ENCODE measurements around the gene ADPRHL1.
"Not testable (repeated sequence)": the region's sequence is repeated elsewhere in the genome, so short reads cannot be mapped to it uniquely, and the experiment has no call there.

Gene ADPRHL1

DNA sequence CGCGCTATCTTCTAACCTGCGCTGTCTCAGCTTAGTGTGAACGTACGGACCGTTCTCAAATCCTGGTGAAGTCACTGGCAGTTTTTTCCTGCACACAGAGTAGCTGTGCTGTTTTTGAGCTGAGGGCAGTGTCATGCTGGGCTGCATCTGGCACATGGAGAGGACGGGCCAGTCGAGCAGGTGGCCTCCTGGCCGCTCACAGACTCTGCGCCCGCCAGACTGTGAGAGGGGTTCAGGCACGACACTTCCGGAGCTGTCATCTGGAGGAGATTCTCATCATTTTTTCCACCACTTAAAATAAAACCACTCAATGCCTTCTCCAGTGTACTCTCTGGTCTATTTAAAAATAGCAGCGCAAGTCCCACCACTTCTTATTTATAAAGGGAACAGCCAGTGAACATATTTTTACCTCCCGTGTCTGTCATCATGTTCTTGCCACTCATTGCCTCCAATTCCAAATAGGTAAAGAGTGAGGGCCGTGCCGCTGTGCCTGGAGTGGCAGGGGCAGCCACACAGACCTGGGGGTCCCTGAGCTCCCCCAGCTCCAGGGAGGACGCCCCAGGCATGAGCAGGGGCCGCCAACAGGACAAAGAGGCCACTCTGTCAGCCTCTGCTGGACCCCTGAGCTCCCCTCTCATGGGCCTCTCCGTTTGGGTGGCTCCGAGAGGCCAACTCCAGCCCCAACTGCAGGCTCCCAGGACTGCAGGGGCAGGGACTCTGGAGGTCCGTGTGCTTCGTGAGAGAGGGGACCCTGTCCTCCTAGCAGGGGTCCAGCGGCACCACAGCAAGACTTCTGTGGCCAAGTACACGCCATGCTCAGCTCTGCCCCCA, 52.5 kb downstream of the ADPRHL1 start:
- no peak for DNase-seq

DNA sequence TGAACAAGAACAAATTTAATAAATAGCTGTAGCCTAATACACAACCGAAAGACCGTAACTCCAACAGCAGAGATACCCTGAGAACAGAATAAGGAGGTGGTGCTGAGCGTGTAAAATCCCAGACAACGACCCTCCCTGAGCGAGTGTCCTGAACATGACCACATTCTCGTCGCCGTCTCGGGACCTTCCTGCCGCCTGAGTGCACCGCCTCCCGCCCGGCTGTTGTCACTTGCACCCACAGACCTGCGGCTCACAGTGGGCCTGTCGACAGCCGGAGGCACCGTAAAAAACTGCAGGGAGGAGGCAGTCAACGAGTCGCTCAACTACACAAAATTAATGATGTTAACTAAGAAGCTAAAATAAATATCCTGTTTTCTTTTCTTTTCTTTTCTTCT, 53.5 kb downstream of the ADPRHL1 start:
- no peak for DNase-seq

DNA sequence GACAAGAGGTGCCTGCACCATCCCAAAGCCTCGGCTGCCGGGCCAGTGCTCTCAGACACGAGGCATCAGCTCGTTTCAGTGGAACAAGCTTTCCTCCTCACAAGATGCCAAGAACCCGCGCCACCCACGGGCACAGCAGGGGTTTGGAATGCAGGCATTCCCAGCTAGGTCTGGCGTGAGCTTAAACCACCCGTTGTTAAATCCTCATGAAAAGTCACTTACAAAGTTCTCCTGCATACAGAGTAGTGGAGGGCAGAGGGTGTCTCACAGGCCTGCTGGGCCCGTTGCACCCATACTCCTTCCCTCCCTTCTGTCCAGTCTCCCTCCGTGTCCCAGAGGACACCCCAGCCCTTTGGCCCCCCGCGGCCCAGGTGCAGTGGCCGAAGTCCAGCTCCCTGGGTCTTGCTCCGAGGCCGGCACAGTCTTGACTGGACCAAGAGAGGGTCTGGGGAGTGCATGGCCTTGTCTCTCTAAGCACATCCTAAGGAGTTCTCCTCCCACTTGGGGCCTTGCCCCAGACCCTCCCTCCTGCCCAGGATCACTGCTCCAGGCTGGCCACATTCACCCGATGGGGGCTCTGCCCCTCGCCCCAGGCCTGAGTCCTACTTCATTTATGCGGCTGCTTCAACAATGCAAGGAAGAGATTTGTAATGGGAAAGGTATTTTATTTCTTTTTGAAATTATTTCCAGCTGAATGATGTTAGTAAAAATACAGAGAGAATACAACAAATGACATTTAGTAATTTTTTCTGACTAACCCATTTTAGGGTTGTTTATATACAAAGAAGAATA, 54.1 kb downstream of the ADPRHL1 start:
- DNase-seq: no peak

DNA sequence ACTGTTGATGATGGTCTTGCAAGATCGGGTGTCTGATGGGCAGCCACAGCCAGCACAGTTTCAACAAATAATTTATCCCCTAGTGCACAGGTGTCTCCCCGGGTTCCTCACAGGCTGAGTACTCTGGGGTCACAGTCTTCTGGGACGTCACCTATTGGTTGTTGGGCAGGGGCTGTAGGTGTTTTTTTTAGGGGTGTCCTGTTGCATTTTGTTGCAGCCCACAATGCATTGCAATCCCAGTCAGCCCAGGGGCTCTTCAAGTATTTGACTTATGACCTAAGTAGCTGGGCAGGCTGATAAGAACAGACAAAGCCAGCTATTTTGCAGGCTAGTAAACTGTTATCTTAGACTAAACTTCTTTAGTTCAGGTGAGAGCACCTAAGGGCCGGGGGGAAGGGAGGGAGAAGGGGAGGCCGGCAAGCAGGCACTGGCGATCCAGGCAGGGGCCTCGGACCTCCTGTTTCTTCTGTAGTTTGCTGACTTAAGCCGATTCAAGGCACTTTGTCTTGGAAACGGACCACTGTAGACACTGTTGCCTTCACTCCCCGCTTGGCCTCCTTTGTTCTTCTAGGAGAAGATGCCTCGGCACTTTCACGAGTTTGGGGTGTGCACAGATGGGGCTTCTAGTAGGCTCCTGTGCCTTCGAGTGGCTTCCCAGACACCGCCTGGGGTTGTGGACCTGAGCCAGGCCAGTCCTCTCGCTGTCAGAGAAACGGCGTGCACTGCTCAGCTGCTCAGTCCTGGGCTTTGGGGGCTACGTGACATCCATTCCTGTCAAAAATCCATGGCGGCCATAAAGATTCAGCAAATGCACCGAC, 55.5 kb downstream of the ADPRHL1 start:
- no peak for DNase-seq

DNA sequence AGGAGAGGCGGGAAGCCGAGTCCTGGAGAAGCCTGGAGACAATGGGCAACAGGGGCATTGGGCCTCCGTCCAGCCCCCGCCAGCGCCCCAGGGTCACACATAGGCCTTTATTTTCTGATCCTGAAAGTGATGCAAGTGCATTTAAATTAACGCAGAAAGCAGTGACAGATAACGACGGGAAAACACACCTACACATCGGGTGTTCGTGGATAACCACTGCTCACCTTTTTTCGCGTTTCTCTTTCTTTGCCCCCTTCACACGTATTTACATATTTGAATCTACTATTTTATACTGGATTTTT, 59.0 kb downstream of the ADPRHL1 start:
- DNase-seq: no peak

DNA sequence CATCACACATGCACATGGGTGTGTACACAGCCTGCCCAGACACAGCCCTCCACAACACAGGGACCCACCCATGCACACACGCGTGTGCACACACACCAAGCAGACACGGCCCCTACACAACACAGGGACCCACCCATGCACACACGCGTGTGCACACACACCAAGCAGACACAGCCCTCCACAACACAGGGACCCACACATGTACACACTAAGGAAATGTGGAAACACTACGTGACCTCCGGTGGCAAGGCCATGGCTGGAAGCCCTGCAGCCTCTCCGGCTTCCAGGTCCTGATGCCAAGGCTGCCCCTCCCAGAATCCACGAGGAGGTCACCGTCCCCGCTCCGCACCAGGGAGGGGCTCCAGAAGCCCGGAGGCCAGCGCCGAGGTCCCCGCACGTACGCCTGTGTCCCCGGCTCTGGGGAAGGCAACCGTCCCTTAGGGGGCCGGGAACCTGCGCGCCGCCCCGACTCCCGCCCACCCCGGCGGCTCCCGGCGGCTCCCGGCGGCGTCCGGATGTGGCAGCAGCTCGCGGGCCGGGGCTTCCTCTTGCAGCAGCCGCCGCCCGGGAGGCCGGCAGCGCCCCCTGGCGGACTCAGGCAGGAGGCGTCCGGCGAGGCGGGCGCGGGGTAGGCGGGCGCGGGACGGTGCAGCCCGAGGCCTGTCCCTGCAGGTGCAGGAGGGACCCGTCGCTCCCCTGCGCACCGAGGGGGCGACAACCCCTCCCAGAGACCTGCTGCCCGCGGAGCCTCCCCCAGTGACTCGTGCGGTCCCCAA, 59.5 kb downstream of the ADPRHL1 start:
- DNase-seq: peak; percentile 51 to 67

DNA sequence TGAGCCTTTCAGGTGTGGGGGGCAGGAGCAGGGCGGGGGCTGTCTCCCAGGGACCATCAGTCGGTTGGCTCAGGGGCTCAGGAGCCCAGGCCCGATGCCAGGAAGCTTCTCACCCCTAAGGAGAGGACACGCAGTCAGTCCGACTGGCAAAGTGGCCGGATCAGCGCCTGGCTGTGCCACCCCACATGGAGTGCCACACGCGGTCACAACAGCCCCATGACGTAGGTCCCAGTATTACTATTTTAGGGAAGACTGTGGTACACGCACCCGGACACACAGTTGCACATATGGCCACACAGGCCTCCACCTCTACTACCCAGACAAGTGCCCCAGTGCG, 60.1 kb downstream of the ADPRHL1 start:
- DNase-seq: no peak

DNA sequence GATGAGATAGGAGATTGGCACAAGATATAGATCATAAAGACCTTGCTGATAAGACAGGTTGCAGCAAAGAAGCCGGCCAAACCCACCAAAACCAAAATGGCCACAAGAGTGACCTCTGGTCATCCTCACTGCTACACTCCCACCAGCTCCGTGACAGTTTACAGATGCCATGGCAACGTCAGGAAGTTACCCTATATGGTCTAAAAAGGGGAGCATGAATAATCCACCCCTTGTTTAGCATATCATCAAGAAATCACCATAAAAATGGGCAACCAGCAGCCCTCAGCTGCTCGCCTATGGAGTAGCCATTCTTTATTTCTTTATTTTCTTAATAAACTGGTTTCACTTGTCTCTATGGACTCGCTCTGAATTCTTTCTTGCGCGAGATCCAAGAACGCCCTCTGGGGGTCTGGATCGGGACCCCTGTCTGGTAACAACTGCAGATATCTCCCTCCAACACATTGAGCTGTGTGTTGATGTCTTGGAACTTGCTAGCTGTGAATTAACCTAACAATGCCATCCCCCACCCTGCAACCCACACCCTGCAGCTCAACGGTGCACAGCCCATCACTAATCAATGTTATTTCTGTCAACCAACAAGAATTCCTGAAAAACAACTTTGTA, 62.3 kb downstream of the ADPRHL1 start:
- DNase-seq: no peak

DNA sequence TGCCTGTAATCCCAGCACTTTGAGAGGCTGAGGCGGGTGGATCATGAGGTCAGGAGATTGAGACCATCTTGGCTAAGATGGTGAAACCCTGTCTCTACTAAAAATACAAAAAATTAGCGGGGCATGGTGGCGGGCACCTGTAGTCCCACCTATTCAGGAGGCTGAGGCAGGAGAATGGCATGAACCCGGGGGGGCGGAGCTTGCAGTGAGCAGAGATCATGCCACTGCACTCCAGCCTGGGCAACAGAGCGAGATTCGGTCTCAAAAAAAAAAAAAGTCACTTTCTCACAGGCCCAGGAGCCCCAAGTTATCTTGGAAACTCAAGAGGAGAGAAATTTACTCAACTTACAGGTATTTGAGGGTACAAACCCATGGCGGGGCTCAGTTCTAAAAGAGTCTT, 63.7 kb downstream of the ADPRHL1 start:
- not testable (repeated sequence) for DNase-seq

DNA sequence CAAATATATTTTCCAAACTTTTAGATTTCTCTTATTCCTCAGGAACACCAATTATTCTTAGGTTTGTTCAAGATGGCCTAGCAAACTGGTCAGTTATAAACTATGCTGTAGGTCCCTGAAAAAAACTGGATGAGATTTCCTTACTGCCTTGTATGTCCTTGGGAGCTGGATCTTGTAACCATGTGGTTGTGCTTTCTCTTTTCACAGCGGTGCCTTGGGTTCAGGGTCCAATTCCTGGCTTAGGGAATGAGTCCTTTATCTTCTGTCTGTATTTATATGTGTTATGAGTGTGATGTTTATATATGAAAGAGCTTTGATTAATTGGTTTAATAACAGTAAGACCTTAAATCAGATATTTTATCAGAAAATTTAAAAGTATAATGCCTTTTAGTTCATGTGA, 65.9 kb downstream of the ADPRHL1 start:
- DNase-seq: no peak

DNA sequence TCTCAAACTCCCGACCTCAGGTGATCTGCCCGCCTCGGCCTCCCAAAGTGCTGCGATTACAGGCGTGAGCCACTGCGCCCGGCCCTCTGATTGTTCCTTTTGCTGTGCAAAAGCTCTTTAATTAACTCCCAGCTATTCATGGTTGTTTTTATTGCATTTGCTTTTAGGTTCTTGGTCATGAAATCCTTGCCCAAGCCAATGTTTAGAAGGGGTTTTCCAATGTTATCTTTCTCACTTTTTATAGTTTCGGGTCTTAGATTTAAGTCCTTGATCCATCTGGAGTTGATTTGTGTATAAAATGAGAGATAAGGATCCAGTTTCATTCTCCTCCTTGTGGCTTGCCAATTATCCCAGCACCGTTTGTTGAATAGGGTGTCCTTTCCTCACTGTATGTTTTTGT, 70.2 kb downstream of the ADPRHL1 start:
- DNase-seq: no peak

DNA sequence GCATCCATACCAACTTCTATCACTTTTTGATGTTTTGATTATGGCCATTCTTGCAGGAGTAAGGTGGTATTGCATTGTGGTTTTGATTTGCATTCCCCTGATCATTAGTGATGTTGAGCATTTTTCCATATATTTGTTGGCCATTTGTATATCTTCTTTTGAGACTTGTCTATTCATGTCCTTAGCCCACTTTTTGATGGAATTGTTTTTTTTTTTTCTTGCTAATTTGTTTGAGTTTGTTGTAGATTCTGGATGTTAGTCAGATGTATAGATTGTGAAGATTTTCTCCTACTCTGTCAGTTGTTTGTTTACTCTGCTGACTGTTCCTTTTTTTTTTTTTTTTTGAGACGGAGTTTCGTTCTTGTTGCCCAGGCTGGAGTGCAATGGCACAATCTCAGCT, 70.7 kb downstream of the ADPRHL1 start:
- not testable (repeated sequence) for DNase-seq

DNA sequence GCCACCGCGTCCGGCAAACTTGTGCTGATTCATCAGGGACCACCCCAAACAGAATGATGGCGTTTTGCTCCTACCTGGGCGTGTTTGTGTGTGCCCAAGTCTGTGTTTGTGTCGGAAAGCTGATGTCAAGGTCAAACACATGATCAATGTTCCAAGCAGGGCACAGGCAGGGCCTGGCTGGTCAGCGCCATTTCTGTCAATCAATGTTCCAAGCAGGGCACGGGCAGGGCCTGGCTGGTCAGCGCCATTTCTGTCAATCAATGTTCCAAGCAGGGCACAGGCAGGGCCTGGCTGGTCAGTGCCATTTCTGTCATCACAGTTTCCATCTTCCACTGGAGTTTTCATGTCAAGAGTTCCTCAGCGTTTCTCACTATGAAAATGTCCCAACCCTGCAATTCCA, 74.5 kb downstream of the ADPRHL1 start:
- no peak for DNase-seq

DNA sequence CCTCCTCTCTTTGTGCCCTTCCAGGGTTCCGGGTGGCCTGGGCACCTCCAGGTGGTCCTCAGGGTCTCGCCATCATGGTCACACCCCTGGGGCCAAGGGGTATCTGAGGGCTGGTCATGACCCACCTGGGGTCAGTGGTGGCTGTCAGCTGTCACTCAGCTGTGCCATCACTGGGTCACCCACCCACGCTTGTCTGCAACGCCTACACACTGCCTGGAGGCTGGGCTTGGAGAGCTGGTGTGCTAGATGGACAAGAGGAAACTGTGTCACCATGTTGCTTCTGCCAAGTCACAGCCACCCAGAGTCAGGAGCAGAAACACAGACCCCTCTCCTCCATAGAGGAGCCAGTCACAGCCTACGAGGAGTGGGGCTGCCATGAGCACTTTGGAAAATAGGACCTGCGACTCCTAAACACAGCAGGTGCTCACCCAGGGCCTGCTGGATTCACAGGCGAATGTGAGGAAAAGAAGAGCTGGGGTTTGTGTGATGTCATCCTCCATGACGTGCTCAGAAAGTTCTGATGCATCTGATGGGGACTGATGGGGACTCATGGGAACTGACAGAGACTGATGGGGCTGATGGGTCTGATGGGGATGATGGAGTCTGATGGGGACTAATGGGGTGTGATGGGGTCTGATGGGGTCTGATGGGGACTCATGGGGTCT, 78.6 kb downstream of the ADPRHL1 start:
- no peak for DNase-seq

DNA sequence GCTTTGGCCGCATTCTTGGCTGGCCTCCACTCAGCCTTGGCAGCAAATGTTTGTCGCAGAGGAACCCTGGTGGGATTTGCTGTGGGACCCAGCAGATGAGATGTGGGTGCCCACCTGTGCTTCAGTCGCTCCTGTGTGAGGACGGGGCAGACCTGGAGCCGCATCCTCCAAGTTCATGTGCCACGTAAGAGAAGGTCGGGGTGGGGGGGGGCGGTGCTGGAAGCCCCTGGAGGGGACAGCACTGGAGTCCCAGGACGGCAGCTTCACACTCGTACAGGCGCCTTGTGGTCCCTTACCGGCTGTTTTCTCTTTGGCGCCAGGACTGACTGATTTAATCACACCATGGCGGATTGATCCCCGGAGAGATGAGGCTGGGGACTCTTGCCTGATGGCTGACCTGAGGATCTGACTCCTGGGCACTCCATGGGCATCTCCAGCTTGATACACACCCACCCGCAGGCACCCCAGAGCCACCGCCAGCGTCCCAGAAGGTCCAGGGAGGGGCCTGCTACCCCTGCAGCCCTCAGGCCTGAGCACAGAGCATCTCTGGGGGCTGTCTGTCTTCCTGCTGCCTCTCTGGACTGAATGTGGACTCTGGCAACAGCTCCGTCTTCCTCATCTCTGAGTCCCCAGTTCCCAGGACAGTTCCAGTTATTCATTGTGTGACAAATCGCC, 79.3 kb downstream of the ADPRHL1 start:
- no peak for DNase-seq

DNA sequence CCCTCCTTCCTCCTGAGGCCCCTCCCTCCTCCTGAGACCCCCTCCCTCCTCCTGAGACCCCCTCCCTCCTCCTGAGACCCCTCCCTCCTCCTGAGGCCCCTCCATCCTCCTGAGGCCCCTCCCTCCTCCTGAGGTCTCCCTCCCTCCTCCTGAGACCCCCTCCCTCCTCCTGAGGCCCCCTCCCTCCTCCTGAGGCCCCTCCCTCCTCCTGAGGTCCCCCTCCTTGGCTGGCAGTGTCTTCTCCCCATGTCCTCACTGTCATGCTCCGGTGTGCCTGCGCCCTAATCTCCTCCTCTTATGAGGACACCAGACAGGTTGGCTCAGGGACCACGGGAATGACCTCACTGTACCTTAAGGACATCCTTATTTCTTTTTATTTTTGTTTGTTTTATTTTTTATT, 81.6 kb downstream of the ADPRHL1 start:
- not testable (repeated sequence) for DNase-seq

DNA sequence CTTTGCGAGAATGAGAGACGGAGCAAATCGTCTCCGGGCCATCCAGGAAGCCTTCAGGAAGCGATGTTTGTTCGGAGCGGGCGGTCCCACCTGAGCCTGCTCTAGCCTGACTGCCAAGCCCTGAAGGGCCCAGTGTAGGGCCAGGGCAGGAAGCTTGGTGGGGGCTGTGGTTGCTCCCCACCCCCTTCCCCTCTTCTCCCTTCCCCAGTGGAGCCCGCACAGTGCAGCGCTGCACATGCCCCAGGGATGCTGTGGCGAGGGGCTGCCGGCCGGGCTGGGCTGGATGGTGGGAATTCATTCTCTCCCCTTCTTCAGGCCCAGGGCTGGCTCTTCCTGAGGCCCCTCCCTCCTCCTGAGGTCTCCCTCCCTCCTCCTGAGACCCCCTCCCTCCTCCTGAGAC, 82.2 kb downstream of the ADPRHL1 start:
- no peak for DNase-seq

DNA sequence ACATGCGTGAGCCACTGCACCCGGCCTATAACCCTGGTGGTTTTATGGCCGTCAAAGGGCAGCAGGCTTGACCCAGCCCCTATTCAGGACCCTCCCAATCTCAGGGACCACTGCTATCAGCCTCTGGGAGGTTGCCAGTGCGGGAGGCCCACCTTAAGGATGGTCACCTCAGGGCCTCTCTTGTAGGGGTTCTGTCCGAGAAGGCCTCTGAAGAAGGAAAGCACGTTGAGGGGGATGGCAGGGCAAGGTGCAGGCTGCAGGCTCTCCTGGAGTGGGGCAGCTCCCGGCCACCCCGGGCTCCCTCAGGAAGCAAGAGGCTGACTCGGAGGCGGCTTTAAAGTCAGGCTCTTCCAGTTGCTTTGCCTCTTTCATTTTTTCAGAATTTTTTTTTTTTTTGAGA, 83.4 kb downstream of the ADPRHL1 start:
- no peak for DNase-seq

DNA sequence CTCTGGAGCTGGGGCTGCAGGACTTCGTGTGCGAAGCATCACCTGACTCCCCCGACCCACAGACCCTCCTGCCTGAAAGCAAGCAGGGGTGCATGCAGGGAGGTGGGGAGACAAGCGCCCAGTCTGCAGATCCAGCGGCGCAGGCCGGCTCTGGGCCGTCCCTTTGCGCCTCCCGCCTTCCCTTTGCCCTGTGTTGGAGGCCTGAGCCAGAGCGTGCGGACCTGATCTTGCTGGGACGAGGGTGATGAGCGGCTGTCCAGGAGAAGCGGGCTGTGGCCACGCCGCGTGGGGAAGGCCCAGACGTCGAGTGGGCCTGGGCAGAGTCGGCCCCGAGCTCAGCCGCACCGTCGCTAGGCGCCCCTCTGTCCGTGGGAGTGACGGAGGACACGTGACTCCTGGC, 84.1 kb downstream of the ADPRHL1 start:
- no peak for DNase-seq

DNA sequence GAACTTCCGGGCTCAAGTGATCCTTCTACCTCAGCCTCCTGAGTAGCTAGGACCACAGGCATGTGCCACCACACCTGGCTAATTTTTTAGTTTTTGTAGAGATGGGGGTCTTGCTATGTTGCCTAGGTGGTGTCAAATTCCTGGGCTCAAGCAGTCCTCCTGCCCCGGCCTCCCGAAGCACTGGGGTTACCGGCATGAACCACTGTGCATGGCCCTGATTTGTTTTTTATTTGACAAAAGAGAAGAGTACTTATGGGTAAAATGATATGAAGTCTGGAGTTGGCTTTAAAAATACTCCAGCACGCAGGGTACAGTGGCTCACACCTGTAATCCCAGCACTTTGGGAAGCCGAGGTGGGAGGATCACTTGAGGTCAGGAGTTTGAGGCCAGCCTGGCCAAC, 84.9 kb downstream of the ADPRHL1 start:
- DNase-seq: not testable (repeated sequence)

DNA sequence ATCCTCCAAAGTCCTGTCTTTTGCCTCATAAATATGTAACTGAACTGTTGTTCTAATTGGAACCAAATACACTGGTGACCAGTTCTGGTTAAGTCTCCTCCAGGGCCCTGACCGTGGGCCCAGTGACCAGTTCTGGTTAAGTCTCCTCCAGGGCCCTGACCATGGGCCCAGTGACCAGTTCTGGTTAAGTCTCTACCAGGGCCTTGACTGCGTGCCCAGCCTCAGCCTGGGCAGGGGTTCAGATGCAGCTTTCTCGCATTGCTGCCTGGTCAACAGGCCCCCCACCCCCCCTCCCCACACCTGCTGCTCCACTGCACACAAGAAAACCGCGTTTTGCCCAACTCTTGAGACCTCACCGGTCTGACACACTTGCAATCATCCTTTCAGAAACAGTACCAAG, 85.5 kb downstream of the ADPRHL1 start:
- DNase-seq: no peak

Data from hippocampal formation (tissue), 2 donors.